Fibroblast of skin of back (primary cell): ENCODE data around the gene CYB5RL.
"Not testable (repeated sequence)": the region's sequence is repeated elsewhere in the genome, so short reads cannot be mapped to it uniquely, and the experiment has no call there.

Experiments
- DNase-seq: peaks from one replicate; pipeline ENCODE4 v3.0.0-alpha.2; 2013

Gene CYB5RL

GRCh38 chr1:54186056-54186455, 13.8 kb downstream of the CYB5RL start:
- DNase-seq = no peak

GRCh38 chr1:54180701-54181360, 19.0 kb downstream of the CYB5RL start:
- DNase-seq = no peak

GRCh38 chr1:54178296-54179070, 21.3 kb downstream of the CYB5RL start:
- no peak for DNase-seq

- DNase-seq = no peak
Measured at GRCh38 chr1:54177726-54178125, 22.1 kb downstream of the CYB5RL start.

GRCh38 chr1:54176621-54177327, 23.1 kb downstream of the CYB5RL start:
- DNase-seq = no peak

- no peak for DNase-seq
Measured at GRCh38 chr1:54174106-54174505, 25.7 kb downstream of the CYB5RL start.

GRCh38 chr1:54173681-54174080, 26.1 kb downstream of the CYB5RL start:
- no peak for DNase-seq

GRCh38 chr1:54172614-54173599, 26.9 kb downstream of the CYB5RL start:
- DNase-seq = peak; percentile 14

- DNase-seq = no peak
Measured at GRCh38 chr1:54171606-54172005, 28.2 kb downstream of the CYB5RL start.

- no peak for DNase-seq
Measured at GRCh38 chr1:54171016-54171415, 28.8 kb downstream of the CYB5RL start.

- no peak for DNase-seq
Measured at GRCh38 chr1:54169068-54169467, 30.8 kb downstream of the CYB5RL start.

- no peak for DNase-seq
Measured at GRCh38 chr1:54168206-54168965, 31.4 kb downstream of the CYB5RL start.

GRCh38 chr1:54167422-54168139, 32.2 kb downstream of the CYB5RL start:
- peak; percentile 42 for DNase-seq

- DNase-seq = not testable (repeated sequence)
Measured at GRCh38 chr1:54166357-54166756, 33.5 kb downstream of the CYB5RL start.

GRCh38 chr1:54165146-54165545, 34.7 kb downstream of the CYB5RL start:
- no peak for DNase-seq

- DNase-seq = no peak
Measured at GRCh38 chr1:54163573-54163972, 36.3 kb downstream of the CYB5RL start.

GRCh38 chr1:54163051-54163450, 36.8 kb downstream of the CYB5RL start:
- DNase-seq = peak; percentile 7

GRCh38 chr1:54161495-54162168, 38.2 kb downstream of the CYB5RL start:
- DNase-seq = no peak

GRCh38 chr1:54160351-54160750, 39.5 kb downstream of the CYB5RL start:
- peak; percentile 32 for DNase-seq

- DNase-seq = no peak
Measured at GRCh38 chr1:54159733-54160316, 40.0 kb downstream of the CYB5RL start.
